ENCODE data around the gene SYTL4.

Gene SYTL4

GRCh38 chrX:100680756-100681155 is 51.2 kb downstream of the SYTL4 start:
- Histone ChIP-seq H3K4me2 (ENCODE audit: low read length) (no peak overlapping the region), H4K91ac (ENCODE audit: low read depth, low read length) (no peak overlapping the region), H3K36me3 (ENCODE audit: control insufficient read depth in 1 of 2, insufficient read depth in 2 of 2, low read length in 2 of 2) (no peaks in the 10 kb centered on the region), H2AFZ (ENCODE audit: insufficient read depth, low read length, poor library complexity) (no peak overlapping the region), H2BK12ac (ENCODE audit: low read length) (no peak overlapping the region), H2BK5ac (ENCODE audit: low read depth, low read length, poor library complexity) (no peak overlapping the region), H3K4me3 (ENCODE audit: low read depth, low read length) (no peak overlapping the region), H3K4ac (ENCODE audit: low read depth, low read length) (no peak overlapping the region), H3K14ac (ENCODE audit: low read length) (no peak overlapping the region), H2BK120ac (ENCODE audit: insufficient read depth, low read length, poor library complexity) (no peak overlapping the region), H3K27ac (ENCODE audit: low read depth, low read length) (no peak overlapping the region), H3K27me3 (ENCODE audit: insufficient read depth, low read length) (no peaks in the 10 kb centered on the region), H3K79me2 (ENCODE audit: control insufficient read depth, insufficient read depth, low read length, poor library complexity) (no peaks in the 10 kb centered on the region), H4K8ac (ENCODE audit: low read depth, low read length) (no peak overlapping the region), H3K23ac (ENCODE audit: low read length) (no peak overlapping the region), H3K79me1 (ENCODE audit: low read length) (no peaks in the 10 kb centered on the region), H4K12ac (ENCODE audit: low read depth, low read length) (no peak overlapping the region), H3K4me1 (ENCODE audit: control insufficient read depth in 1 of 2, insufficient read depth in 2 of 2, low read length in 2 of 2) (no peaks in the 10 kb centered on the region), H3K18ac (ENCODE audit: low read length) (no peak overlapping the region), H3K9me3 (ENCODE audit: insufficient read depth, low read depth, low read length) (no peaks in the 10 kb centered on the region), H2AK5ac (ENCODE audit: low read length) (no peak overlapping the region), H3K9ac (ENCODE audit: low read length) (no peak overlapping the region)
- no CpG with 5 or more reads among the region's 2 CpGs for WGBS (ENCODE audit: extremely low coverage, insufficient coverage, insufficient read length)
- no peak for DNase-seq

GRCh38 chrX:100677611-100678181 is 54.2 kb downstream of the SYTL4 start:
- no peak overlapping the region for H3K14ac ChIP-seq (ENCODE audit: low read length)
- no CpG with 5 or more reads among the region's 5 CpGs for WGBS (ENCODE audit: extremely low coverage, insufficient coverage, insufficient read length)

GRCh38 chrX:100674705-100675104 is 57.2 kb downstream of the SYTL4 start:
- Histone ChIP-seq H3K4me2 (ENCODE audit: low read length) (no peak overlapping the region), H2BK120ac (ENCODE audit: insufficient read depth, low read length, poor library complexity) (no peak overlapping the region), H2AK5ac (ENCODE audit: low read length) (no peak overlapping the region), H3K9ac (ENCODE audit: low read length) (no peak overlapping the region), H3K79me2 (ENCODE audit: control insufficient read depth, insufficient read depth, low read length, poor library complexity) (no peaks in the 10 kb centered on the region), H3K23ac (ENCODE audit: low read length) (no peak overlapping the region), H2AFZ (ENCODE audit: insufficient read depth, low read length, poor library complexity) (no peak overlapping the region), H3K36me3 (ENCODE audit: control insufficient read depth in 1 of 2, insufficient read depth in 2 of 2, low read length in 2 of 2) (no peaks in the 10 kb centered on the region), H3K14ac (ENCODE audit: low read length) (no peak overlapping the region), H3K27me3 (ENCODE audit: insufficient read depth, low read length) (no peaks in the 10 kb centered on the region), H2BK5ac (ENCODE audit: low read depth, low read length, poor library complexity) (no peak overlapping the region), H4K91ac (ENCODE audit: low read depth, low read length) (no peak overlapping the region), H4K8ac (ENCODE audit: low read depth, low read length) (no peak overlapping the region), H3K9me3 (ENCODE audit: insufficient read depth, low read depth, low read length) (no peaks in the 10 kb centered on the region), H3K4me1 (ENCODE audit: control insufficient read depth in 1 of 2, insufficient read depth in 2 of 2, low read length in 2 of 2) (no peaks in the 10 kb centered on the region), H4K12ac (ENCODE audit: low read depth, low read length) (no peak overlapping the region), H3K27ac (ENCODE audit: low read depth, low read length) (no peak overlapping the region), H2BK12ac (ENCODE audit: low read length) (no peak overlapping the region), H3K79me1 (ENCODE audit: low read length) (no peaks in the 10 kb centered on the region), H3K18ac (ENCODE audit: low read length) (no peak overlapping the region), H3K4me3 (ENCODE audit: low read depth, low read length) (no peak overlapping the region), H3K4ac (ENCODE audit: low read depth, low read length) (no peak overlapping the region)
- WGBS (ENCODE audit: extremely low coverage, insufficient coverage, insufficient read length): no CpG with 5 or more reads among the region's 2 CpGs
- DNase-seq: no peak

More at GRCh38 chrX:100677611-100678181, 54.2 kb downstream of the SYTL4 start:
- DNase-seq: no peak
- Histone ChIP-seq H4K91ac (ENCODE audit: low read depth, low read length) (no peak overlapping the region), H3K4ac (ENCODE audit: low read depth, low read length) (no peak overlapping the region), H3K9me3 (ENCODE audit: insufficient read depth, low read depth, low read length) (no peaks in the 10 kb centered on the region), H3K23ac (ENCODE audit: low read length) (no peak overlapping the region), H3K4me2 (ENCODE audit: low read length) (no peak overlapping the region), H3K18ac (ENCODE audit: low read length) (no peak overlapping the region), H3K27ac (ENCODE audit: low read depth, low read length) (no peak overlapping the region), H2BK120ac (ENCODE audit: insufficient read depth, low read length, poor library complexity) (no peak overlapping the region), H3K4me1 (ENCODE audit: control insufficient read depth in 1 of 2, insufficient read depth in 2 of 2, low read length in 2 of 2) (no peaks in the 10 kb centered on the region), H2BK5ac (ENCODE audit: low read depth, low read length, poor library complexity) (no peak overlapping the region), H4K8ac (ENCODE audit: low read depth, low read length) (no peak overlapping the region), H2AK5ac (ENCODE audit: low read length) (no peak overlapping the region), H3K9ac (ENCODE audit: low read length) (no peak overlapping the region), H3K27me3 (ENCODE audit: insufficient read depth, low read length) (no peaks in the 10 kb centered on the region), H3K36me3 (ENCODE audit: control insufficient read depth in 1 of 2, insufficient read depth in 2 of 2, low read length in 2 of 2) (no peaks in the 10 kb centered on the region), H3K4me3 (ENCODE audit: low read depth, low read length) (no peak overlapping the region), H4K12ac (ENCODE audit: low read depth, low read length) (no peak overlapping the region), H3K79me1 (ENCODE audit: low read length) (no peaks in the 10 kb centered on the region), H3K79me2 (ENCODE audit: control insufficient read depth, insufficient read depth, low read length, poor library complexity) (no peaks in the 10 kb centered on the region), H2AFZ (ENCODE audit: insufficient read depth, low read length, poor library complexity) (no peak overlapping the region), H2BK12ac (ENCODE audit: low read length) (no peak overlapping the region)

- no peak overlapping the region for H3K23ac ChIP-seq (ENCODE audit: low read length)
- no peaks in the 10 kb centered on the region for H3K79me1 ChIP-seq (ENCODE audit: low read length)
- no peaks in the 10 kb centered on the region for H3K9me3 ChIP-seq (ENCODE audit: insufficient read depth, low read depth, low read length)
- peak in 1 of 2 donors; percentile 5 for DNase-seq
- H2AFZ ChIP-seq (ENCODE audit: insufficient read depth, low read length, poor library complexity): no peak overlapping the region
- no peaks in the 10 kb centered on the region for H3K36me3 ChIP-seq (ENCODE audit: control insufficient read depth in 1 of 2, insufficient read depth in 2 of 2, low read length in 2 of 2)
- no peak overlapping the region for H2BK120ac ChIP-seq (ENCODE audit: insufficient read depth, low read length, poor library complexity)
- no peak overlapping the region for H3K4me3 ChIP-seq (ENCODE audit: low read depth, low read length)
- H3K4ac ChIP-seq (ENCODE audit: low read depth, low read length): no peak overlapping the region
- H3K27ac ChIP-seq (ENCODE audit: low read depth, low read length): no peak overlapping the region
- no peak overlapping the region for H3K18ac ChIP-seq (ENCODE audit: low read length)
- no peaks in the 10 kb centered on the region for H3K27me3 ChIP-seq (ENCODE audit: insufficient read depth, low read length)
- no peak overlapping the region for H2BK12ac ChIP-seq (ENCODE audit: low read length)
- no peaks in the 10 kb centered on the region for H3K79me2 ChIP-seq (ENCODE audit: control insufficient read depth, insufficient read depth, low read length, poor library complexity)
- no peak overlapping the region for H2BK5ac ChIP-seq (ENCODE audit: low read depth, low read length, poor library complexity)
- no peak overlapping the region for H3K9ac ChIP-seq (ENCODE audit: low read length)
- H4K91ac ChIP-seq (ENCODE audit: low read depth, low read length): no peak overlapping the region
- no peak overlapping the region for H3K4me2 ChIP-seq (ENCODE audit: low read length)
- H4K8ac ChIP-seq (ENCODE audit: low read depth, low read length): no peak overlapping the region
- no CpG with 5 or more reads among the region's 3 CpGs for WGBS (ENCODE audit: extremely low coverage, insufficient coverage, insufficient read length)
- H3K4me1 ChIP-seq (ENCODE audit: control insufficient read depth in 1 of 2, insufficient read depth in 2 of 2, low read length in 2 of 2): no peaks in the 10 kb centered on the region
- H4K12ac ChIP-seq (ENCODE audit: low read depth, low read length): no peak overlapping the region
- H3K14ac ChIP-seq (ENCODE audit: low read length): no peak overlapping the region
- H2AK5ac ChIP-seq (ENCODE audit: low read length): no peak overlapping the region
These were observed 58.4 kb downstream of the SYTL4 start for GRCh38 chrX:100673397-100673953.

Measured in trophoblast cell (in vitro differentiated cells and primary cell).